HG03135 (cell line): ENCODE measurements around the gene SPRY4.
"Not testable (repeated sequence)": the region's sequence is repeated elsewhere in the genome, so short reads cannot be mapped to it uniquely, and the experiment has no call there.

Source experiments
- ATAC-seq: cut with Tn5 transposase; IDR thresholded peaks from one replicate; pipeline ENCODE4 v1.9.1; 2021; ENCODE audit warnings: mild to moderate bottlenecking, moderate library complexity; ENCODE audit not compliant: unreplicated experiment

SPRY4 gene, protein sequence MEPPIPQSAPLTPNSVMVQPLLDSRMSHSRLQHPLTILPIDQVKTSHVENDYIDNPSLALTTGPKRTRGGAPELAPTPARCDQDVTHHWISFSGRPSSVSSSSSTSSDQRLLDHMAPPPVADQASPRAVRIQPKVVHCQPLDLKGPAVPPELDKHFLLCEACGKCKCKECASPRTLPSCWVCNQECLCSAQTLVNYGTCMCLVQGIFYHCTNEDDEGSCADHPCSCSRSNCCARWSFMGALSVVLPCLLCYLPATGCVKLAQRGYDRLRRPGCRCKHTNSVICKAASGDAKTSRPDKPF

DNA sequence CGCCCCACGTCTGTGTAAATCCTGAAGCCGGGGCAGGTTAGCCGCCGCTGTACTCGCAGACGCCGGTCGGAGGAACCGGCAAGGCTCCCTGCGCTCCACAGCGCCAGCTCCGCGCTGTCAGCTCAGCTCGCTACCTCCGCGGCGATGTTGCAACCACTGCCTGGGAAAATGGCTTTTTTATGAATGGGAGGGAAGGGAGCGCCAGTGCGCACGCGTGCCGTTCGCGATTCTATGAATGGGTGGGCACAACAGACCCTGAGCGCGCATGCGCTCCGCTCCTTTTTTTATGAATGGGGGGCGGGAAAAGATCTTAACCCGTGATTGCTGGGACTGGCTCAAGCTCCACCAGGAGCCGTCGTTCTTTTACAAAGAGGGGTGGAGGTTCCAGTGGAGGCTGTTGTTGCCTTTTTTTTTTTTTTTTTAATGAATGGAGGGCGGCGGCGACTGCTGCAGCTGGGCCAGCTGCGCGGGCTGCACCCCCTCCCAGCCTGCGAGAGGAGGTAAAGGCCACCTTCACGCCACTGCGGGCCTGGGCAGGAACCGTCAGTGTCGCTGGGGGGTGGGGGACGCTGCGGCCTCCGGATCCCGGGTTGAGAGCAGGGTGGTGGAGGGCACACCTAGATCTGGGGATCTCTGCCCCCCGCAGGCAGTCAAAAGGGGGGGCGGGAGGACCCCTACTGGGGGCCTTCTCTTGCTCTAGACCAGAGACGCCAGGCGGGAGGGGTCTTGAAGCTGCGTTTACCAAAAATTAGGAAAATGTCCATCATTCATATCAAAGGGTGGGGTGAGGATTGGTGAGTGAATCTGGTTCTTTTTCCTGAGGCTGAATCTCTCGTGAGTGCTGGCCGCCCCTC is at the start of gene SPRY4:
TSS of gene SPRY4 (minus strand) at position 151 of the 854 bp plus-strand sequence. CDS start 9,913 bp downstream, outside the sequence.
- ATAC-seq, result peak; percentile 78

DNA sequence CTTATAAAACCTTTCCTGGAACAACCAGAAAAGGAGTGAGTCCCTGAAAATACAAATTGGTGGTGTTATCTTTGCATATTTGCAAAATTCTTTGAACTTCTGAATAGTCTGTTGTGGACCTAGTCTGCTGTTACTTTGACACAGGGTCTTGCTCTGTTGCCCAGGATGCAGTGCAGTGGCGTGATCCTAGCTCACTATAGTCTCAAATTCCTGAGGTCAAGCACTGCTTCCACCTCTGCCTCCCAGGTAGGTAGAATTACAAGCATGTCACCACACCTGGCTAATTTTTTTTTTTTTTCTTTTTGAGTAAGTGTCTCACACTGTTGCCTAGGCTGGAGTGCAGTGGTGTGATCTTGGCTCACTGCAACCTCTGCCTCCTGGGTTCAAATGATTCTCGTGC is 43.7 kb upstream of the SPRY4 start:
- ATAC-seq, result no peak

DNA sequence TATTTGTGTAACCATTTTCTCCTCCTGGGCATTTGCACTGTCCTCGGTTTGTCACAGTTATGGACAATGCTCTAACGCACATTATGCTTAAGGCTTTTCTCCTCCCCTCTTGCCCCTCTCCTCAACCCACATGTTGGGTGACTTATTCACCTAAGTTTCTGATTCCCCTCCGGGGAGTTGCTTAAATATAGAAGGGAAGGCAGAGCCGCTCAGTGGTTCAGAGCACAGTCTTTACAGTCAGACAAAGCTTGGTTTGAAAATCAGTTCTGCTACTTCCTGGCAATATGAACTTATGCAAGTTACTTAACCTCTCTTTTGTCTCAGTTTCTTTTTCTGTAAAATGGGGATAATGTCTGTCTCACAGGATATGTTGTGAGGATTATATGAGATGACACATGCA is 41.2 kb upstream of the SPRY4 start:
- no peak for ATAC-seq

DNA sequence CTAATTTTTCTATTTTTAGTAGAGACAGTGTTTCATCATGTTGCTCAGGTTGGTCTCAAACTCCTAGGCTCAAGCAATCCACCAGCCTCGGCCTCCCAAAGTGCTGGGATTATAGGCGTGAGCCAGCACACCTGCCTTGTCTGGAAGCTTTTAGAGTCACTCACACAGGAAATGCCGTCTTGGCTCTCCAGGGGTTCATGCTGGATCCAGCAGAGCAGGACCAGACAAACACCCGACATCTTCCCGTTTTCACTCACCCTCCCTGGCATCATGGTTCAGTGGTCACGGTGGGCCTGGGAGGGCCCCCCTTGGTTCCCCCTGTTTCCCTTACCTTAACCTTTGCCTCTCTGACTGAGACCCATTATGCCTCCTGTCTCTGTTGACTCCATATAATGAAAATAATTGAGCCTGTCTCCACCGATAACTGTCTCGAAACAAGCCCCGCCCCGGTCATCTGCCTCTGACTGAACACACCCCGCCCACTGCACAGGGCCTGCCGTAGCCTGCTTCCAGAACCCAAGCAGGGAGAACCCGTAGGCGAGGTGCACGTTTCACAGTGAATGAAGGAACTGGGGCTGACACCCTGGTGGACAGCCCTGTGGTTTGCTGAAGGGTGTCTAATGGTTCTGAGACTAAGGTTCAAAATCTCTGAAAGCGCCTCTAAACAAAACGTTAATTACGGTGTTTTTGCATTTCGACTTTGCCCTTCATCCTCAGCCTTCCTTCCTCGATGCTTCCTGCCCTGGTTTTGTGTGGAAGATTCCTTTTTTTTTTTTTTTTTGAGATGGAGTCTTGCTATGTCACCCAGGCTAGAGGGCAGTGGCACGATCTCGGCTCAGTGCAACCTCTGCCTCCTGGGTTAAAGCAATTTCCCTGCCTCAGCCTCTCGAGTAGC is 39.7 kb upstream of the SPRY4 start:
- ATAC-seq, result no peak

DNA sequence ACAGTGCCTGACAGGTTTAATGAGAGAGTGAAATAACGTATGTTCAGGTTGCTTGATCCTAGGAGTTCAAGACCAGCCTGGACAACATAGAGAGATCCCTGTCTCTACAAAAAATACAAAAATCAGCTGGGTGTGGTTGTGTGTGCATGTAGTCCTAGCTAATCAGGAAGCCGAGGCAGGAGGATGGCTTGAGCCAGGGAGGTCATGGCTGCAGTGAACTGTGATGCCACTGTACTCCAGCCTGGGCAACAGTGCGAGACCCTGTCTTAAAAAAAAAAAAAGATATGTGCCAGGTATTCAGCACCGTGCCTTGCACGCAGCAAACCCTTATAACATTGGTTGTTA is 38.8 kb upstream of the SPRY4 start:
- no peak for ATAC-seq

DNA sequence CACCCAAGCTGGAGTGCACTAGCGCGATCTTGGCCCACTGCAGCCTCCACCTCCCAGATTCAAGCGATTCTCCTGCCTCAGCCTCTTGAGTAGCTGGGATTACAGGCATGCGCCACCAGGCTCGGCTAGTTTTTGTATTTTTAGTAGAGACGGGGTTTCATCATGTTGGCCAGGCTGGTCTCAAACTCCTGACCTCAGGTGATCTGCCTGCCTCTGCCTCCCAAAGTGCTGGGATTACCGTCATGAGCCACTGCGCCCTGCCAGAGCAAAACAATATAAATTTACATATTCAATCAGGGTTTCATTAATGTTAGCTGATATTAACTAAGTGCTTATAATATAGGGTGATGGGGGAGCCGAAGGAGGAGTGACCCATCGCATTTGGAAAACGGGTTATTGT is 37.4 kb upstream of the SPRY4 start:
- not testable (repeated sequence) for ATAC-seq

DNA sequence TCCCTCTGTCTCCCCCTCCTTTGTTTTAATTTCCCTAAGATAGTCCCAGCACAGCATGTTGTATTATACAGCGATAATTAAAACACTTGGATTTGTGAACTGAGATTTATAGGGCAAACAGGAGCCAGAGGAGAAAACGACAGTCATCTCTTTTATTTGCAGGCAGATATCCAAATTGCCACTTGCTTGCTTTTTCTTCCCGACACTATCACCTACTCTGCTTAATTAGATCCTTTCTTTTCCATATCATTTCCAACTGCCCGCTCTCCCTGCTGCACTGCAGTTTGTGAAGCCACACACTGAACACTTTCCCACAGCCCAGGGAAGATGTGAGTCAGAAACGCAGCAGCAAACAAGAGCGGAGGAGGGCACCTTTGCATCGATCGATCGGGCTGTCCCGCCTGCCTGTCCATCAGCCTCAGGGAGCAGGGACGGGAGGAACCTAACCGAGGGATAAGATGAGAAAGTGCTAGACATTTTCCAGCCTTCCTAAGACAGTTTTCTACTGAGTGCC is 35.8 kb upstream of the SPRY4 start:
- no peak for ATAC-seq

DNA sequence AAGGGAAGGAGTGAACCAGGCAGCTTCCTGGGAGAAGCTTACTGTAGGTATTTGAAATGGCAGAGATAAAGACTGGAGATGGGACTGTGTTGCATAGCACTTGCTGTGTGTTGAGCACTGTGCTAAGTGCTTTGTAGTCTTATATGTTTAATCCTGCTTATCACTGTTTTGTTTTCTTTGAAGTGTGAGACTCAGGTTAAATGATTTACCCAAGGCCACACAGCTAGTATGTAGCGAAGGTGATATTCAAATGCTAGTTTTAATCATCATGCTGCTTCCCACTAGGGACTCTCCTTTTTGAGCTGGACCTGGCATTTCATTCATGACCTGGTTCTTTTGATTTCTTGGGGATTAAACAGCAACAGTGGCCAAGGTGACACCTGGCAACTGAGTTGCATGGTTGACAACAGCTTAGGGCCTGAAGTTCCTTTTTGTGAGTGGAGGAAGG is 35.3 kb upstream of the SPRY4 start:
- no peak for ATAC-seq

DNA sequence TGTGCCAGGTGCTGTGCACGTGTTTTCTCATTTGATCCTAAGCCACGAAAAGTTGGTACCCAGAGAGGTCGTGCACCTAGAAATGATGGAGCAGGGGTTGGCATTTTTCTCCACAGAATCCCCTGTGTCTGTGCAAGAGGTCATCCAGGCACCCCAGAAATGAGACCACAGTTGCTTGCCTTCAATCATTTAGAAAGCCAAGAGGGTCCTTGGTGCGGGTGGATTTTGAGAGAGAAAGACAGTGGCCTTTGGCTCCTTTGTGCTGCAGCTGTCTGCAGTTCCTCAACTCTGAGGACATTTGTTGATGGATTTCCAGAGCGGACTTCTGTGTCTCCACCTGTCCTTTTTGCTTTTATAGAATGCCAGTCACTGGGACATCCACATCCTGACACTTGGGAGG is 33.8 kb upstream of the SPRY4 start:
- ATAC-seq, result no peak

DNA sequence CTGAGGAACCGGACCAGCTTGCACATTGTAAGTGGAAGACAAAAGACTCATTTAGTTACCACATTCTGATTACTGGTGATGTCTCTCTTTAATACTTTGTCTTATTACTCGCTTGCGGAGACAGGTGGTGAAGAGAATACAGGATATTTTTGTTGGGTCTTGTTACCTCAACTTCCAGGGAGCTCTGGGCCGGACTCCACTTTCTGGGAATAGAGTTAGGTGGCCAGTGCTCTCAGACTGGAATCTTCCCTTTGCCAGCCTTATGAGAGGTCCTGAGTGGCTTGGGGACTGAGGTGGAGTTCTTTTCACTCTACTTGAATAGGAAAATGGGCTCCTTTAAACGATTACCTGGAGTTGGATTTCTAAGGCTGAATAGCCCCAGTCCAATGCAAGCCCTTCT is 33.3 kb upstream of the SPRY4 start:
- no peak for ATAC-seq

DNA sequence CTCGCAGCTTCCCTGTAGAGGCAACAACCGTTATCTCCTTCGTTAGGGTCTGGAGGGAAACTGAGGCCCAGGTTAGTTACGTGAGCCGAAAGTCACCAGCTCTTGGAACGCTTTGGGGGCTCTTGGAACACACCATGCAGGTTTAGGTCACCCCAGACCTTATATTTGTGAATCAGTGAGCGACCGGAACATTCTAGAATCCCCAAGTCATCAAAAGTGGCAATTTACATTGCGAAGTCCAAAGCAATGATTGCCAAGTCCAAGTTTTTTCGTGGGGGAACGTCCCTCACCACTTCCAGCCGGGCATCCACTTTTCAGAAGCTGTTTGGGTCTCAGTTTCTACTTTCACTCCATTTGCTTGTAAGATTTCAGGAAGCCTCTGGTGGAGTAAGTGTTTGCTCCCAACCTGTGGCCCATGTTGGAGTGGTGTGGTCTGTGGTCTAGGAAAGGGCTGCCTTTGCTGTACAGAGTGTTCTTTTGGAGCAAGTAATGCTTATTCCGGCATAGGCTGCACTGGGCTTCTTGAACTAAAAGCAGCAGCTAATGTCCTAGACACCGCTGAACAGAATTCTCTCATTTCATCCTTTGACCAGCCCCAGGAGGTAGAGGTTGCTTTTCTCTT is 32.8 kb upstream of the SPRY4 start:
- no peak for ATAC-seq

DNA sequence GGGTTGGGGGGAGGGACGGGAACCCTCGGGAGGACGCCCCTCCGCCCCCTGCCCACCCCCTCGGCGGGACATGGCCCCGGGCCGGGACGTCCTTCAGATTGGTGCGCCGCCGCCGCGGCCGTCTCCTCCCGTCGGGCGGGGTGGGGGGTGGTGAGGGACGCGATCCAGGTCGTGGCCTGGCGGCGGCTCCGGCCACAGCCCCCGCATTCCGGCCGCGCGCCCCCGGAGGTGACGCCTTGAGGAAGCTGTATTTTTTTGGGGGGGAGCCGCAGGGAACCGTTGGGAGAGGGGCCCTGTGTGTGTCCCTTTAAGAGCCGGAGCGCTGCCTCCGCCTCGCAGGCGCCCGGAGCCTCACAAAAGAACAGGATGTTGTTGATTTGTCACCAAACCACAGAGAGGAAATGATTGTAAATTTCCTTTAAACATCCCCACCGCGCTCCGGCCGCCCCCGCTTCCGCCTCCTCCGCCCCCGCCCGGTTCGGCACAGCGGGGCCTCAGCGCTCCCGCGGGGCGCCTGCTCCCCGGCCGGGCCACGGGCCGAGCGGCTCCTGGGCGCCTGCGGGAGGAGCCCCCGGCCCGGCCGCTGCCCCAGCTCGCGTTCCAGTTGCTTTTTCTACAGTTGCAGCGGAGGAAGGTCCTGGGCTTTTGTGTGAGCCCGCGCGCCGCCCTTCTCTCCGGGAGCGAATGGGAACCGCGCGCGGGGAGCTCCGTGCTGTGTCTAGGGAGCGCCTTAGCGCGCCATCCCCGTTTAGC is 32.1 kb upstream of the SPRY4 start:
- peak; percentile 86 for ATAC-seq

DNA sequence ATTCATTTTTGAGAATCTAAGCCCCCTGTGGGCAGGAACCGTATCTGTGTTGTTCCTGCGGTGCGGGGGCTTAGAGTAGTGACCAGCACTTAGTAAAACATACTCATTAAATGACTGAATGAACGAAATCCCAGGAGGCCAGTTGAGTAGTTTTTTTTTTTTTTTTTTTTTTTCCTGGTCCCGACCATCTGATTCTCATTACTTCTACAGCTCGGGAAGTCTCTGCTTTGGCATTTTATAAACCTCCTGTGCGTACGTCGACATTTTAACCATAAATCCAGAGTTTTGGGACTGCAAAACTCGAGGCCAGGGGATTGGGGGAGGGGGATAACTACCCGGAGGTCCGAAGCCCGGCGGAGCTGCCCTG is 31.5 kb upstream of the SPRY4 start:
- no peak for ATAC-seq

DNA sequence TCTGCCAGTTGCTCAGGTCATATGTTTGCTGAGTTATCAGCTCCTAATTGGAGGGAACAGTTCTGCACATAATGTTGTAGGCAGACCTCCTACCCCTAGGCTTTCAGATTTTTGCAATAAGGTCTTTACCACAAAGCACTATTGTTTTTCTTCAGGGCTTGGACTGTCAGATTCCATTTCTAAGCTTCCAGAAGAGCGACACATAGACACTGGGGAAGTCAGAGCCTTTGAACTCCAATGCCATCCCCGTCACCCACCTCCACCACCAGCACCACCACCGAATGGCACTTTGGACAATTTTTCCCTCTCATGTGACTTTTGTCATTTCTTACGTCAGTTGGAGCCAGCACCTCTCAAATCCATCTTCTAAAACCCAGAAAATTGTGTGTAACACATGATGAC is 28.3 kb upstream of the SPRY4 start:
- ATAC-seq, result no peak

DNA sequence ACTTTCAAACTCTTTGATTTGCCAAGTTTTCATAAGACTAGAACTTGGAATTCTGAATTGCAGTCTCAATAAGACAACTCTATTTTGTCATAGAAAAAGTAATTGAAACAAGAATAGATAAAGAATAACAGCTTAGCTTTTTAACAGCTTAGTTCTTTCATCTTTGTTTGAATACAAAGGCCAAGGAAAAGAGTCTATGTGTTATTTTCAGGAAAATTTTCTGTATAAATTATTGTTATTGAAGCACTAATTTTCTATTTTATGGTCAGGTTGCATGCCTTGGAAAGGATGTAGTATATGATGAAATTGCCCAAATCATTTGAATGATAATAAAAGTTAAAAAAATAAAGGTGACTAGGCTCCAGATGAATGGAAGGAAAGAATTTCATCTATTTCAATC is 25.2 kb upstream of the SPRY4 start:
- ATAC-seq, result no peak

DNA sequence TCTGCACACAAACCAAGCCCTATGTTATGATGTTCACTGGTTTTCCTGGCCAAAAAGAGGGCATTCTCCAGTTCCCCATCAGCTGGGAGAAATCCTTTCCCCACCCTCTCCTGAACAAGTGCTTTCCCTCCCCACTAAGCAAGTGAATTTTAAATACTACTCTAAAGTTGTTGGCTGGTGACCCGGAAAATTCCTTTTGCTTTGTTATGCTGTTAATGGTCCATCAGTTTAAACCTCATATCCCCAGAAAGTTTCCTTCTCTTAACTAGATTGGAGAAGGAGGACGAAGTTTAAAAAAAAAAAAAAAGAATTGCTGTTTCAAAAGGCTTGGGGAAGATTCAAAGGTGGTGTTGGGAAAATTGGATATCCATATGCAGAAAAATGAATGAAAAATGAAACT is 21.9 kb upstream of the SPRY4 start:
- no peak for ATAC-seq

DNA sequence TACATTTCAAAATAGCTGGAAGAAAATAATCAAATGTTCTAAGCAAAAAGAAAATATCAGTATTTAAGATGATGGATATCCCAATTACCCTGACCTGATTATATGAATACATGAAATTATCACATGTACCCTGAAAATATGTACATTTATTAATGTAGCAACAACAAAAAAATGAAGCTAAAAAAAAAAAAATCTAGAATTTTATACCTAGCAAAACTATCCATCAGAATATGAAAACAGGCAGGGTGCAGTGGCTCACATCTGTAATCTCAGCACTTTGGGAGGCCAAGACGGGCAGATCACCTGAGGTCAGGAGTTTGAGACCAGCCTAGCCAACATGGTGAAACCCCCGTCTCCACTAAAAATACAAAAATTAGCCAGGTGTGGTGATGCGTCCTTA is 20.1 kb upstream of the SPRY4 start:
- not testable (repeated sequence) for ATAC-seq

DNA sequence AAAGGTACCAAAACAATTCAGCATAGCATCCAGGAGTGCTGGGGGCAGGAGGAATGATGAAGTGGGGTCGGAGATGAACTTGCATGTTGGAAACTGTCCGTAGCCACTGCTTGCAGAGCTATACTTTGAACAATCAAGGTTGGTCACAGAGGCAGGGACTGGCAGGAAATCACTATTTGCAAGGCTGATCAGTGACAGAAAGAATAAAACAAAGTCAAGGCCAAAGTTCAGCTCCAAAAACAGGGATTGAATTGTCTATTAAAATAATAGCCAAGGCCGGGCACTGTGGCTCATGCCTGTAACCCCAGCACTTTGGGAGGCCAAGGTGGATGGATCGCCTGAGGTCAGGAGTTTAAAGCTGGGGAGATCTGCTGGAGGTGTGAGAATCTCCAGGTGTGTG is 18.7 kb upstream of the SPRY4 start:
- no peak for ATAC-seq

DNA sequence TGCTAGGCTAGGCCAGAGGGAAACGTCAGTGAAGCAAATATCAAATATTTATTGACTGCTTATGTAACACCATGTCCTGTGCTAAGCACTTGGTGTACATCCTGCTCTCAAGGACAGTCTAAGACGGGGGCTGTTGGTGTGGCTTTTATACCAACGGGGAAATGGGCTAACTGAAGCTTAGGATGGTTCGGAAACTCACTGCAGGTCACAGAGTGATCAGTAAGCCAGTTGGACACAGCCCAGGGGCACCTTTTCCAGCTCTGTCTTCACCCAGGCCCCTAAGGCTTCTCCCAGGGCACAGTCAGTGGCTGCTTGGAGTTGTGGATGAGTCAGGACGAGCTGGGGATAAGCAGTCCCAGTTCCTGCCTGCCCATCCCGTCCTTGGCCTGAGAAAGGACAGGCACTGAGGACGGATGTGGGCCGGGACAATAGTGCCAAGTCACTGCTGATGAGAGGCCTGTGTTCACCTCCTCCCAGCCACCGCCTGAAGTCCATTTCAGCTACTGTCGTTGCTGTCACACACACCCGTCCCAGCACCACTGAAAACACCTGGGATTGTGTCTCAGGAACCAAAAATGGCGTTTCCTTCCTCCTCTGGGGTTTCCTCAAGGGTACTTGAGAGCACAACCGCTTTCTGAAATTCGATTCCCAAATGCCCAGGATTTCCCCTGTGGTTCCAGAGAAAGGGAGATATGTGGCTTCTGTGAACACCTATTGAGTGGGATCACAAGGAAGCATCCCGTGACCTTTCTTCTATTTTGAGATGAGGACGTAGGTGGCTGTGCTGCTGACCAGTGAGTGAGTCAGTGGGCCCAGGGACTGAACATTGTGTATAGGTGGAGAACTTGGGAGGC is 17.5 kb upstream of the SPRY4 start:
- ATAC-seq, result no peak
